Measurements from ENCODE around the gene RBMY1E.
"Not testable (repeated sequence)": the region's sequence is repeated elsewhere in the genome, so short reads cannot be mapped to it uniquely, and the experiment has no call there.

- TF ChIP-seq, protein P1, sequence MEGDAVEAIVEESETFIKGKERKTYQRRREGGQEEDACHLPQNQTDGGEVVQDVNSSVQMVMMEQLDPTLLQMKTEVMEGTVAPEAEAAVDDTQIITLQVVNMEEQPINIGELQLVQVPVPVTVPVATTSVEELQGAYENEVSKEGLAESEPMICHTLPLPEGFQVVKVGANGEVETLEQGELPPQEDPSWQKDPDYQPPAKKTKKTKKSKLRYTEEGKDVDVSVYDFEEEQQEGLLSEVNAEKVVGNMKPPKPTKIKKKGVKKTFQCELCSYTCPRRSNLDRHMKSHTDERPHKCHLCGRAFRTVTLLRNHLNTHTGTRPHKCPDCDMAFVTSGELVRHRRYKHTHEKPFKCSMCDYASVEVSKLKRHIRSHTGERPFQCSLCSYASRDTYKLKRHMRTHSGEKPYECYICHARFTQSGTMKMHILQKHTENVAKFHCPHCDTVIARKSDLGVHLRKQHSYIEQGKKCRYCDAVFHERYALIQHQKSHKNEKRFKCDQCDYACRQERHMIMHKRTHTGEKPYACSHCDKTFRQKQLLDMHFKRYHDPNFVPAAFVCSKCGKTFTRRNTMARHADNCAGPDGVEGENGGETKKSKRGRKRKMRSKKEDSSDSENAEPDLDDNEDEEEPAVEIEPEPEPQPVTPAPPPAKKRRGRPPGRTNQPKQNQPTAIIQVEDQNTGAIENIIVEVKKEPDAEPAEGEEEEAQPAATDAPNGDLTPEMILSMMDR (conservative IDR thresholded peaks at IDR 0.05 in 1 of 2, IDR thresholded peaks at IDR 0.05 in 1 of 2; ENCODE audit: low read depth in 1 of 2, low read length in 2 of 2), result not testable (repeated sequence)
- TF ChIP-seq EZH2 (IDR thresholded peaks at IDR 0.05; ENCODE audit: low read length, missing control alignments), result not testable (repeated sequence)
Observed at GRCh38 chrY:21917932-21918331, at the start of gene RBMY1E.
